Stimulated activated CD4-positive, alpha-beta T cell treated with anti-CD3 and anti-CD28 coated beads, Interleukin-2, amount 100 ng/mL, for 48 hours (primary cell): ENCODE results near the gene TEX44.
"Not testable (repeated sequence)": the region's sequence is repeated elsewhere in the genome, so short reads cannot be mapped to it uniquely, and the experiment has no call there.

ENCODE experiments used
- DNase-seq, 2 donors: peaks; one replicate each; pipeline ENCODE4 v3.0.0-alpha.2; 2020

Gene TEX44

DNA sequence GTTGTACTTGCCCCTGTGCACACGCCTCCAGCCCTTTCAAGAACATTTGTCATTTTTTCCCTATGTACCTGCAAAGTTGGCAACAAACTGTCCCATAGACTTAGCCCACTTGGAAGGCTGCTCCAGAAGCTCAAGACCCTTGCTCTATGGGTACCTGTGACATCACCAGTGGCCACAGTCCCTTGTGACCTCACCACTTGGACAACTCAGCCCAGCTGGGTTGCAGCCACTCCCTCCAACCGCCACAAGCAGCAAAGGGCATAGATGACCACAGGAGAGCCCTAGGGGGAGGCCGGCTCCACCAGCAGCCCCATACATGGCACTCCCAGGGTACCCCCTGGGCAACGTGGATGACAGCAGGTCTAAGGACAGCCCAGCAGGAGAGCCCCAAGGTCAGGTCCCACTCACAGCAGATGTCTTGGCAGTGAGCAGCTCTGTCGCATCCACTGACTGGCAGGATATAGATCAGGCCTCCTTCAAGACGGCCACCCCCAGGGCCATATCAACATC, at the start of gene TEX44:
TSS of gene TEX44 (plus strand) at position 229 of the 510 bp plus-strand sequence. CDS start at position 317, 88 bp downstream.
- DNase-seq: no peak

DNA sequence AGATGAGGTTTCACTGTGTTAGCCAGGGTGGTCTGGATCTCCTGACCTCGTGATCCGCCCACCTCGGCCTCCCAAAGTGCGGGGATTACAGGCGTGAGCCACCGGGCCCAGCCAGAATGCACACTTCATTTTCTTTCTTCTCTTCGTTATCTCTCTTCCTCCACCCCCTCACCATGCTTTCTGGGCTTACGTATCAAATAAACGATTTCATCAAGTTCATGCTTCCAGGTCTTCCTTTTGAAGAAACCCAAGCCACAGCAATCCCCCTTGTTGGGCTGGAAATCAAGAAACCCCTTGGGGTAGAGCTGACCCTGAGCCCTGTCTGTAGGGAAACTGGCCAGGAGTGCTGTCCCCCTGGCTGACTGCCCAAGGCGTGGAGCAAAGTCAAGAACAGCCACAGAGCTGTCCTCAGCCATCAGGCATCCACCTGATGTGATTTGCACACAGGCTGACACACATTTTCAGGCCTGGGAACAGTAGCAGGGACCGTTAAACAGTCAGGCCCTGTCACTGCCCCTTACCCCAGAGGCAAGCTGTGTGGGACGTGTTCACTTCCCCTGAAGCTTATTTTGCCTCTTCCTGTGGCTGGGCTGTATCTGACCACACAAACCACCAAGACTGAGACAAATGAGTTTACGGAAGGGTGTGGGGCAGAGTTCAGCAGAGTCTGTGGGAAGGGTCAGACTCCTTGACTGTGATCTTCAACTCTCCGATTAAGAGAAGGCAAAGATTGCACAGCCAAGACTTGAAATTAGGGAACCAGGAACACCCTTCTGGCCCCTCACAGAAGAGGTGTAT, 47.4 kb upstream of the TEX44 start:
- DNase-seq: peak; percentile 48 to 49

DNA sequence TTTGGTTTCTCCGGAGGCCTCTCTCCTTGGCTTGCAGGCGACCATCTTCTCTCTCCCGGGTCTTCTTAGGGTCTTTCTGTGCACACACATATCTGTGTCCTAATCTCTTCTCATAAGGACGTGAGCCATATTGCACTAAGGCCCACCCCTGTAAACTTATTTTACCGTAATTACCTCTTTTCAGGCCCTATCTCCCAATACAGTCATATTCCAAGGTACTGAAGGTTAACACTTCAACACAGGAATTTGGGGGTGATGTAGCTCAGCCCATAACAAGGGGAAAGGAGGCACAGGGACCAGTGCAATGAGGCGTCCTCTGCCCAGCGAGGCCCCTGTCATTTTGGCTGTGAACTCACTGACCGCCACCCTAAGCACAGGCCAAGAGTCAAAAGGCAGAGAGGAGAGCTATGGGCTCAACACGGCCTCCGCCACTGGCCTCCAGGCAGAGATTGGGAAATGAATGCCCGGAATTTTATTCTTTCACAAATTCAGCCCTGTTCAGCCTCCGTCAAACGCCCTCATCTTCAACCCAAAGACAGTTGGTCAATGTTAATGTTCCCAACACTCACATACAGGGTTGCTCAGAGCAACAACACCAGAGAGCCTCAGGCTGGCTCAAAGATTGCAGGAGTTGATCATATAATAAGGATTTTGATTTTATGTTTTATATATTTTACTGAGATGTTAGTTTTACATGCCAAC, 46.5 kb upstream of the TEX44 start:
- no peak for DNase-seq

GRCh38 chr2:231547315-231548110, 45.2 kb upstream of the TEX44 start:
- DNase-seq: no peak

- no peak for DNase-seq
Measured at GRCh38 chr2:231548752-231549151, 43.9 kb upstream of the TEX44 start.

GRCh38 chr2:231549446-231550239, 43.0 kb upstream of the TEX44 start:
- DNase-seq: no peak

DNA sequence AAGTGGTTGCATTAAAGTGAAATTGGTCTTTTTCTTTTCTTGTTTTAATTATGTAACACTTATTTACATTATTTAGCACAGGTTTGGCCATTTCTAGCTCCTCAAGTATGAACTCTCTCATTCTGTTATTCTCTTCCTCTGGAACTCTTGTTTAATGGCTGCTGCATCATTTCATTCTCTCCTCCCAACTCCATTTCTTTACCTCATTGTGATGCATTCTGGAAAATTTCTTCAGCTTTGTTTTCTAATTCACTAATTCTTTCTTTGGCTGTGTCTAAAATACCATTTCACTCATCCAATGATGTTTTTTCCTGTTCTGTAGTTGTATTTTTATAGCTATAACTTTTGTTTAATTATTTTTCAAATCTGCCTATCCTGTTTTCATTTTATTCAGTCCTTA, 39.9 kb upstream of the TEX44 start:
- DNase-seq: no peak

GRCh38 chr2:231554327-231554726, 38.3 kb upstream of the TEX44 start:
- no peak for DNase-seq

DNA sequence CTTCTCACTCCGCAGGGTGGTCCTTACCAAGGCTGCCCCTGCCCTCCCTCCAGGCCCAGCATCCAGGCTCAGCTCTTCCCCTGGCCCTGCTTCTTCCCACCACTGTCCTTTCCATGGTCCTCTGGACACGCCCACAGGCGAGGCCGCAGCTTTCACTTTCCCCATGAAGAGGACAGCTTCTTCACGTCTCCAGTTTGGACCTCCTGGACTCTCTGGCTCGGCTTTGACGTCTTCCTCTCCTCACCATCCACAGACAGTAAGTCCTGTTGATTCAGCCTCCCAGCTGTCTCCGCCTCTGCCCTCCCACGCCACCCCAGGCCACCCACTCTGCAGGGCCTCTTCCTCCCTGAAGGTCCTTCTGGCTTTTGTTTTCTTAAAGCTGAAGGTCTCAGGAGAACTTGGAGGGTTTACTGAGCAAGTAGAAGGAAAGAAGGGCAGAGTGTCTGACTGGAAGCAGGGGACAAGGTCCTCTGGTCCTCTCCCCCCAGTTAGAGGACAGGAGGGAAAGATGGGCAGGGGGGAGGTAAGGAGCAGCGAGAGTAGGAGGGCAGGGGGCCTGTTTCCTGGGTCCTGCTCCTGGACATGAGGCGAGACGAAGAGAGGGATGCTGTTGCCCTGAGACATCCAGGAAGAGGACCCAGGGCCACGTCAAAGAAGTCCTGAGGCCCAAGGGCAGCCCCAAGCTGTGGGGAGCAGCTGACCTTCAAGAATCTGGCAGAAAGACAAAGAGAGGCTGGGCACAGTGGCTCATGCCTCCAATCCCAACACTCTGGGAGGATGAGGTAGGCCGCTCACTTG, 37.7 kb upstream of the TEX44 start:
- DNase-seq: no peak

- not testable (repeated sequence) for DNase-seq
Measured at GRCh38 chr2:231556496-231556895, 36.2 kb upstream of the TEX44 start.

GRCh38 chr2:231556981-231557380, 35.7 kb upstream of the TEX44 start:
- DNase-seq: no peak

DNA sequence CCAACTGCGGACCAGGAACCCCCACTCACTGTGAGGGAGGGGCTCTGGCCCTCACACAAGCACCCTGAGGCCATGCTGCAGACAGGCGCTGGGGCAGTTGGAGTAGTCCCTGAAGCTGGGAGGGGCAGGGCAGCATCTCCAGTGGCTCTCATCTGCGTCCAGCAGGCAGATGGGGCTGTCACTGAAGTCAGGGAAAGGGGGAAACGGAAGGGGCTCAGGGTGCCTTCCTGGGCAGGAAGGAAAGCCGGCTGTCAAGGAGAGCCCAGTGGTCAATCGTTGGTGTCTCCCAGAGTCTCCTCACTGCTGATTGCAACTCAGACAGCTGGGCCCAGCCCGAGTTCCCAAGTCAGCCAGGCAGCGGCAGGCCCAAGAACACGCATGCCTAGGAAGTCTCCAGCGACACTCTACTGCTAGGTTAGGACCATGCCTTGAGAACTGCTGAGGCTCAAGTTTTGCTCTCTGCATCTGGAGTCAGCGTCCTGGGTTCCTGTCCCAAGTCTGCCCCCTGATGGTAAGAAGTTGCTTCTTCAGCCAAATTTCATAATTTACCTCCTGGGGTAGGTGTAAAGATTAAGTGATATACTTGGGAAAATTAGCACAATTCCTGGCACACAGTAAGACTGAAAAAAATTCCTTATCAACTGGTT, 35.0 kb upstream of the TEX44 start:
- DNase-seq: peak; percentile 31 to 47

- DNase-seq: peak; percentile 37 to 42
Measured at GRCh38 chr2:231563378-231563961, 29.2 kb upstream of the TEX44 start.

- DNase-seq: no peak
Measured at GRCh38 chr2:231565887-231566594, 26.6 kb upstream of the TEX44 start.

GRCh38 chr2:231567159-231567558, 25.5 kb upstream of the TEX44 start:
- no peak for DNase-seq

DNA sequence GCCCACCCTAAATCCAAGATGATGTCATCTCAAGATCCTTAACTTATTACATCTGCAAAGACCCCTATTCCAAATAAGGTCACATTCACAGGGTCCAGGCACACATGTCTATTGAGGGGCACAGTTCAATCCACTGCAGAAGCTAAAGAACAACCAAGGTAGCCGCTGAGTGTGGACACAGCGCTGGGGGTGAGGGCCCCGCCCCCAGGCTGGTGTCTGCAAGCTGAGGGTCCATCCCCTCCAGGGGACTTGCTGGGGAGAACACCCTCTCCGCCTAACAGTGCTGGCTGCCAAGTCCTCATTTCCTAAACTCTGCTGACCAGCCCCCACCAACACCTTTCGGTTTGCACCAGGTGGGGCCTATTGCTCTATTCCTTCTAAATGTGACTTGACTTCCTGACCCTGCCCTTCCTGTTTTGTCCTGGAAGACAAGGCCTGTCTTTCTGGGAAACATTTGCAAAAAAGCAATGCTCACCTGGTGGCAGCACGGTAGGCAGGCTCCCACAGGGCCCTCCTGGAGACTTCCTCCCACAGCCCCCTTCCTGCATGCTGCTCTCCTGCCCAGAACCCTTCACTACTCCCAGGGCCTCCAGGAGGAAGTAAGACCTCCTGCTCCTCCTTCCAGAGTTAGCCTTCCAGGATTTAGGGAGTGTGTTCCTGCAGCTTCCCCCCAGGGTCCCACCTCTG, 24.4 kb upstream of the TEX44 start:
- DNase-seq: no peak

DNA sequence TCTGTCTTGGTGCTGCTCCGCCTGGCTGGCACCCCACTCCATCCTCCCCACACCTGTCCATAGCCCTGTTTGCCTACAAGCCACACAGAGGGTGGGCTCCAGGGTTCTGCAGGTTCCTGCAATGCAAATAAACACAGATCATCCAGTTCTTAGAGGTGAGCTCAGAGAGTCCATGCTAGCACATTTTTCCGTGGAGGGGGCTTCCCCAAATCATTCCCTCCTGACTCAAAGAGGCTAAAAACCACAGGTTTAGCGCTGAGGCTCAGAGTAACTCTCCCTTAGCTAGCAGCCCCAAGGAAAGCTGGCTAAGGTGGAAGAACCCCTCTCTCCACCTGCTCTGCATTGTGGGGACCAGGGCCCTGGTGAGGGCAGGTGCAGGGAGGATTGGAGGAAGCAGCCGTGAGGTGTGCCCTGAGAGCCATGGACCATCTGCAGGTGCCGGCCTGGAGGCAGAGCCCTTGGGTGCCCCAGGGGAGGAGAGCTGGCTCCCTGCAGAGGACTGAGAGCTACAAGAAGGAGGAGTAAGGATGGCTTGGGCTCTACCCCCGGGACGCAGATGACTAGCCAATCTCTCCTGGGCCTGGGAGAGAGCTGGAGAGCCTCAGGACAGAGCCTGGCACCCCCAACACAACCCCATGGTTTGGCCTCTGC, 23.8 kb upstream of the TEX44 start:
- peak in 1 of 2 donors; percentile 4 for DNase-seq

- not testable (repeated sequence) for DNase-seq
Measured at GRCh38 chr2:231570915-231571314, 21.7 kb upstream of the TEX44 start.
